Activated naive CD4-positive, alpha-beta T cell treated with anti-CD3 and anti-CD28 coated beads for 36 hours (primary cell): ENCODE measurements around the gene SEL1L3. TPM values are rescaled to one million over a fixed set of nuclear protein-coding genes. Genes with fewer than 3 reads are reported as not detected.

Source experiments
- CTCF ChIA-PET: fragments of 350-600 bp; sonication (Branson Sonifier 250); formaldehyde crosslinking; loops from one replicate; lab custom pipeline; 2021; ENCODE audit warnings: antibody characterized with exemption; lab: Charles Lee
- DNase-seq: peaks from one replicate; pipeline ENCODE4 v3.0.0-alpha.2; 2020
- H3K27ac Mint-ChIP-seq: one replicate; pipeline ENCODE4 v1.8.0; 2021; ENCODE audit warnings: mild to moderate bottlenecking, mixed read lengths
- H3K27me3 Mint-ChIP-seq: one replicate; pipeline ENCODE4 v1.8.0; 2021; ENCODE audit warnings: low read depth, mixed read lengths
- H3K36me3 Mint-ChIP-seq: one replicate; pipeline ENCODE4 v1.8.0; 2021; ENCODE audit warnings: low read depth, mixed read lengths
- H3K4me1 Mint-ChIP-seq: one replicate; pipeline ENCODE4 v1.8.0; 2021; ENCODE audit warnings: low read depth, mixed read lengths
- H3K4me3 Mint-ChIP-seq: one replicate; pipeline ENCODE4 v1.8.0; 2021; ENCODE audit warnings: mild to moderate bottlenecking, moderate library complexity, mixed read lengths
- H3K9me3 Mint-ChIP-seq: one replicate; pipeline ENCODE4 v1.8.0; 2021; ENCODE audit warnings: mixed read lengths
- intact Hi-C: fragments of 100-400 bp; cut with micrococcal nuclease; formaldehyde crosslinking; loops from one replicate; pipeline ENCODE4 v1.15.1; 2023
- total RNA-seq, 2 experiments: library from RNA; stranded (reverse); gene quantifications; one replicate each; pipeline ENCODE4 v1.2.3, GENCODE V29; 2021

Gene SEL1L3
- total RNA-seq, 2 experiments from 2014 or later = 32.3 to 38.2 TPM

DNA sequence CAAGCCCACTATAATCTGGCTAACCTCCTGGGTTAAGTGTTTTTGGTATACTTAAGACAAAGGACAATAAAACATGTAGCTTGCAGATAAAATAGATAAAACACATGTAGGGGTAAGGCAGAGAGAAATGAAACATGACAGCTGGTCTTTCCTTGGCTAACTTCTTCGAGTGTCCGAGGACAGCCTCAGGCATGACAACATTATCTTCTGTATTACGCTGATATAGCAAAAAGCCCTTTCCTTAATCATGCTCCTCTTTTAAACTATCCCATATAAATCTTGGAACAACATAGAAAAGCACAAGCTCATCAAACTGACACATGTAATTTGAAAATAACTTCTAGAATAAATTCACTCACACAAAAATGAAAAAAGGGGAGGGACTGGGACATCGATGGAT is 91.1 kb downstream of the SEL1L3 start:
- intact Hi-C loops = no loop called here
- H3K4me3 Mint-ChIP-seq = no peak overlapping the region
- no peak overlapping the region for H3K27ac Mint-ChIP-seq
- H3K36me3 Mint-ChIP-seq = peaks cover 25% of the 10 kb centered on the region
- CTCF ChIA-PET = interaction anchor here (0.6 kb wide), 1 partner anchor 64 kb away, joined by 4 read pairs; no protein-coding TSS in a partner anchor
- no peak for DNase-seq
- no peaks in the 10 kb centered on the region for H3K4me1 Mint-ChIP-seq
- no peaks in the 10 kb centered on the region for H3K9me3 Mint-ChIP-seq
- no peaks in the 10 kb centered on the region for H3K27me3 Mint-ChIP-seq

DNA sequence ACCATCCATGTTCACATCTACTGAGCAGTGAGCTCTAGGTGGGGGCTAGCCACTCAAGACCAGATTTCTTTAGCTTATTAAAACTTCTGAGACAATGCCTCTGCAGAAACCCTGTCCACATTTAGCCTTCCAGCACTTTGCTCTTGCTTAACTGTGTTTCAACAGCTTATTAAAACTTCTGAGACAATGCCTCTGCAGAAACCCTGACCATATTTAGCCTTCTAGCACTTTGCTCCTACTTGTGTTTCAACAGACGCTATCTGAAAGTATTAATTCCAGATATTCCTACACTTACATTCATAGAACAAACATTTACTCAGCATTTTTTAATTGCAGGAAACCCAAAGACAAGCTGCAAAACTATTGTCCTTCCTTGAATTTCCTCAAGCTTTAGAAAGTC is 91.9 kb downstream of the SEL1L3 start:
- DNase-seq = no peak
- peaks cover 26% of the 10 kb centered on the region for H3K36me3 Mint-ChIP-seq
- no peaks in the 10 kb centered on the region for H3K9me3 Mint-ChIP-seq
- no peaks in the 10 kb centered on the region for H3K27me3 Mint-ChIP-seq
- no peak overlapping the region for H3K27ac Mint-ChIP-seq
- H3K4me3 Mint-ChIP-seq = no peak overlapping the region
- intact Hi-C loops = no loop called here
- CTCF ChIA-PET = interaction anchor here (0.6 kb wide), 1 partner anchor 64 kb away, joined by 4 read pairs; no protein-coding TSS in a partner anchor
- no peaks in the 10 kb centered on the region for H3K4me1 Mint-ChIP-seq

DNA sequence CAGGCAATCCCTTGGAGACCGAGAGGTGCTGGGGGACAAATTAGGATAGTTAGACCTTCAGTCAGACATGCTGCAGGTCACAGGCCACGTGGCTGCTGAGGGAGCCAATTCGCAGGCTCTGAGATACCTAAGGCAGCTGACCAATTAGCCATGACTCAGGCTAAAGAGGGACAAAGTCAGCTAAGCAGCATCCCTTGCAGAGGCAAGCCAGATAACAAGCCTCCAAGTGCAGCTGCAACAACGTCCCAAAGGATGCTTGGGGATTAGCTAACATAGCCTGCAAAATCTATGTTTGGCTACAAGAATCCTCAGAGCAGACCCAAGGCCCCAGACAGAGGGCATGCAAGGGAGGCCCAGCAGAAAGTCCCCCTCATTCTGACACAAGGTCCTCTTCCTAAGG is 93.5 kb downstream of the SEL1L3 start:
- H3K9me3 Mint-ChIP-seq = no peaks in the 10 kb centered on the region
- intact Hi-C loops = no loop called here
- H3K4me1 Mint-ChIP-seq = no peaks in the 10 kb centered on the region
- H3K27me3 Mint-ChIP-seq = no peaks in the 10 kb centered on the region
- CTCF ChIA-PET = interaction anchor here (0.6 to 0.7 kb wide), 2 partner anchors 159 to 1009 kb away, joined by 3 to 4 read pairs; no protein-coding TSS in a partner anchor
- DNase-seq = no peak
- H3K27ac Mint-ChIP-seq = no peak overlapping the region
- H3K4me3 Mint-ChIP-seq = no peak overlapping the region
- H3K36me3 Mint-ChIP-seq = peaks cover 26% of the 10 kb centered on the region

GRCh38 chr4:25767877-25768725 is 94.7 kb downstream of the SEL1L3 start:
- CTCF ChIA-PET = interaction anchor here (0.6 to 1.5 kb wide), 2 partner anchors 326 to 355 kb away, joined by 3 read pairs; no protein-coding TSS in a partner anchor
- Mint-ChIP-seq H3K36me3 (peaks cover 25% of the 10 kb centered on the region), H3K9me3 (no peaks in the 10 kb centered on the region), H3K4me1 (no peaks in the 10 kb centered on the region), H3K27ac (no peak overlapping the region), H3K4me3 (no peak overlapping the region), H3K27me3 (no peaks in the 10 kb centered on the region)
- intact Hi-C loops = loop anchor here (1.0 kb wide), 1 partner anchor 328 kb away; no protein-coding TSS in a partner anchor
- peak; percentile 45 for DNase-seq

- CTCF ChIA-PET = no interaction called here
- peaks cover 48% of the 10 kb centered on the region for H3K36me3 Mint-ChIP-seq
- intact Hi-C loops = no loop called here
- H3K4me3 Mint-ChIP-seq = no peak overlapping the region
- DNase-seq = no peak
- no peaks in the 10 kb centered on the region for H3K27me3 Mint-ChIP-seq
- H3K9me3 Mint-ChIP-seq = no peaks in the 10 kb centered on the region
- no peak overlapping the region for H3K27ac Mint-ChIP-seq
- H3K4me1 Mint-ChIP-seq = no peaks in the 10 kb centered on the region
Observed at GRCh38 chr4:25760518-25761157, 102.2 kb downstream of the SEL1L3 start.

GRCh38 chr4:25760048-25760447 is 102.7 kb downstream of the SEL1L3 start:
- no peaks in the 10 kb centered on the region for H3K4me1 Mint-ChIP-seq
- peaks cover 49% of the 10 kb centered on the region for H3K36me3 Mint-ChIP-seq
- H3K27ac Mint-ChIP-seq = no peak overlapping the region
- CTCF ChIA-PET = no interaction called here
- intact Hi-C loops = no loop called here
- no peak for DNase-seq
- no peaks in the 10 kb centered on the region for H3K9me3 Mint-ChIP-seq
- H3K4me3 Mint-ChIP-seq = no peak overlapping the region
- no peaks in the 10 kb centered on the region for H3K27me3 Mint-ChIP-seq

GRCh38 chr4:25759101-25759500 is 103.7 kb downstream of the SEL1L3 start:
- peaks cover 44% of the 10 kb centered on the region for H3K36me3 Mint-ChIP-seq
- CTCF ChIA-PET = no interaction called here
- no peaks in the 10 kb centered on the region for H3K9me3 Mint-ChIP-seq

GRCh38 chr4:25757452-25757851 is 105.3 kb downstream of the SEL1L3 start:
- CTCF ChIA-PET = no interaction called here
- no peaks in the 10 kb centered on the region for H3K9me3 Mint-ChIP-seq
- no peaks in the 10 kb centered on the region for H3K4me1 Mint-ChIP-seq
- H3K27me3 Mint-ChIP-seq = no peaks in the 10 kb centered on the region
- no peak for DNase-seq
- no peak overlapping the region for H3K27ac Mint-ChIP-seq
- intact Hi-C loops = no loop called here
- no peak overlapping the region for H3K4me3 Mint-ChIP-seq
- H3K36me3 Mint-ChIP-seq = peaks cover 45% of the 10 kb centered on the region

More at GRCh38 chr4:25759101-25759500, 103.7 kb downstream of the SEL1L3 start:
- no peaks in the 10 kb centered on the region for H3K4me1 Mint-ChIP-seq
- H3K4me3 Mint-ChIP-seq = no peak overlapping the region
- no peak overlapping the region for H3K27ac Mint-ChIP-seq
- no peak for DNase-seq
- H3K27me3 Mint-ChIP-seq = no peaks in the 10 kb centered on the region
- intact Hi-C loops = no loop called here

GRCh38 chr4:25756503-25756902 is 106.3 kb downstream of the SEL1L3 start:
- H3K27ac Mint-ChIP-seq = no peak overlapping the region
- intact Hi-C loops = no loop called here
- H3K27me3 Mint-ChIP-seq = no peaks in the 10 kb centered on the region
- no peak overlapping the region for H3K4me3 Mint-ChIP-seq
- no peaks in the 10 kb centered on the region for H3K9me3 Mint-ChIP-seq
- H3K36me3 Mint-ChIP-seq = peaks cover 39% of the 10 kb centered on the region
- no peak for DNase-seq
- no peaks in the 10 kb centered on the region for H3K4me1 Mint-ChIP-seq
- CTCF ChIA-PET = interaction anchor here (0.6 kb wide), 1 partner anchor 353 kb away, joined by 3 read pairs; no protein-coding TSS in a partner anchor

- no peaks in the 10 kb centered on the region for H3K9me3 Mint-ChIP-seq
- H3K27me3 Mint-ChIP-seq = no peaks in the 10 kb centered on the region
- no peak overlapping the region for H3K4me3 Mint-ChIP-seq
- H3K36me3 Mint-ChIP-seq = peaks cover 37% of the 10 kb centered on the region
- CTCF ChIA-PET = interaction anchor here (0.6 kb wide), 1 partner anchor 352 kb away, joined by 3 read pairs; no protein-coding TSS in a partner anchor
- intact Hi-C loops = no loop called here
- no peaks in the 10 kb centered on the region for H3K4me1 Mint-ChIP-seq
- no peak for DNase-seq
- no peak overlapping the region for H3K27ac Mint-ChIP-seq
Observed at GRCh38 chr4:25755911-25756310, 106.9 kb downstream of the SEL1L3 start.

DNA sequence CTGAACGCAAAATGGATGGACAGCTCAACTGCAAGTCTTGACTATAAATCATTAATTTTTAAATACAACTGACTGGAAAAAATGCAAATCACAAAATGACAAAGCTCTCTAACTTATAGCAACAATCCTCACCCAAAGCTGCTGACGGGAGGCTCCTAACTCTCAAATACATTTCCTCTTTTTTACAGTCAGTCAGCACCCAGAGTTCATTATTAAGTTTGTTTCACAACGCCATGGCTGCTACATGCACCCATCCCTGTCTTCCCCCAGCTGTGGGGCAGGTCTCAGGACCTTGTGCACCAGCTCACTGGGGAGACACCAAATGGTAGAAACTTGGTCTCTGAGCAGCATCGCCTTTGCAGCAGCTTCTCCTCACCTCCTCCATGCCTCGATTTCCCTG is 109.5 kb downstream of the SEL1L3 start:
- Mint-ChIP-seq H3K36me3 (peaks cover 25% of the 10 kb centered on the region), H3K27ac (no peak overlapping the region), H3K27me3 (no peaks in the 10 kb centered on the region), H3K4me3 (no peak overlapping the region), H3K4me1 (no peaks in the 10 kb centered on the region), H3K9me3 (no peaks in the 10 kb centered on the region)
- CTCF ChIA-PET = interaction anchor here (0.7 kb wide), 1 partner anchor 10 kb away, joined by 3 read pairs; no protein-coding TSS in a partner anchor
- DNase-seq = no peak
- intact Hi-C loops = no loop called here

- no peaks in the 10 kb centered on the region for H3K27me3 Mint-ChIP-seq
- no peaks in the 10 kb centered on the region for H3K9me3 Mint-ChIP-seq
- DNase-seq = no peak
- no peak overlapping the region for H3K27ac Mint-ChIP-seq
- H3K36me3 Mint-ChIP-seq = peaks cover 21% of the 10 kb centered on the region
- CTCF ChIA-PET = interaction anchor here (0.6 kb wide), 1 partner anchor 41 kb away, joined by 3 read pairs; no protein-coding TSS in a partner anchor
- no peak overlapping the region for H3K4me3 Mint-ChIP-seq
- intact Hi-C loops = no loop called here
- H3K4me1 Mint-ChIP-seq = no peaks in the 10 kb centered on the region
Observed at GRCh38 chr4:25750874-25751273, 111.9 kb downstream of the SEL1L3 start.
